SK-N-SH (cell line): ENCODE measurements around the gene ZDHHC5.

Experiments used
- JUND ChIP-seq: IDR thresholded peaks from 2 replicates; pipeline ENCODE4 v1.4.0; 2012
- NRF1 ChIP-seq: IDR thresholded peaks from 2 replicates; pipeline ENCODE4 v1.6.1; 2012; ENCODE audit warnings: low read depth, mild to moderate bottlenecking, low read length
- PBX3 ChIP-seq: IDR thresholded peaks from 2 replicates; pipeline ENCODE4; 2012
- SIN3A ChIP-seq: IDR thresholded peaks from 2 replicates; pipeline ENCODE4 v1.6.1; 2012; ENCODE audit warnings: low read depth, mild to moderate bottlenecking, low read length, moderate library complexity, borderline replicate concordance
- TAF1 ChIP-seq: IDR thresholded peaks from 2 replicates; pipeline ENCODE4 v1.6.1; 2012; ENCODE audit warnings: low read depth, mild to moderate bottlenecking, low read length, moderate library complexity, borderline replicate concordance
- TF ChIP-seq, protein P1 (sequence below): fragments of 150-350 bp; IDR thresholded peaks from 2 replicates; pipeline ENCODE4 v1.6.1; 2016; ENCODE audit warnings: mild to moderate bottlenecking, low read depth, low read length
- TF ChIP-seq, protein P2 (sequence below): fragments of 200-600 bp; sonication (generic); IDR thresholded peaks from 2 replicates; pipeline ENCODE4 v1.6.1; 2017; ENCODE audit warnings: antibody characterized with exemption, mild to moderate bottlenecking, moderate library complexity
- TF ChIP-seq, protein P3 (sequence below): fragments of 150-350 bp; IDR thresholded peaks from 2 replicates; pipeline ENCODE4 v1.6.1; 2017; ENCODE audit warnings: antibody characterized with exemption, low read length, low read depth, borderline replicate concordance

DNA sequence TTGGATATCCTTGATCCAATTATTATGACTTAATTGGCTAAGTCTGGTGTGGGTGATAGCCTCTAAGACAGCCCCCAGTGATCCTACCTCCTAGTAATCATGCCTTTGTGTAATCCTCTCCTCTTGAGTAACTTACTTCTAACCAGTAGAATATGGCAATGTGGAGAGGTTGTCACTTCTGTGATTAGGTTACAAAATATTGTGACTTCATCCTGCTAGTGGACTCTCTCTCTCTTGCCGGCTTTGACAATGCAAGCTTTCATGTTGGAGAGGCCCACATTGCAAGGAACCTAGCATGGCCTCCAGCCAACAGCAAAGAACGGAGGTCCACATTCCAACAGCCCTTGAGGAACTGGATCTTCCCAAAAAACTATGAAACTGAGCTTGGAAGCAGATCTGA is 37.7 kb upstream of the ZDHHC5 start:
- TF ChIP-seq, protein P1, sequence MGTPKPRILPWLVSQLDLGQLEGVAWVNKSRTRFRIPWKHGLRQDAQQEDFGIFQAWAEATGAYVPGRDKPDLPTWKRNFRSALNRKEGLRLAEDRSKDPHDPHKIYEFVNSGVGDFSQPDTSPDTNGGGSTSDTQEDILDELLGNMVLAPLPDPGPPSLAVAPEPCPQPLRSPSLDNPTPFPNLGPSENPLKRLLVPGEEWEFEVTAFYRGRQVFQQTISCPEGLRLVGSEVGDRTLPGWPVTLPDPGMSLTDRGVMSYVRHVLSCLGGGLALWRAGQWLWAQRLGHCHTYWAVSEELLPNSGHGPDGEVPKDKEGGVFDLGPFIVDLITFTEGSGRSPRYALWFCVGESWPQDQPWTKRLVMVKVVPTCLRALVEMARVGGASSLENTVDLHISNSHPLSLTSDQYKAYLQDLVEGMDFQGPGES, result no peak
- TF ChIP-seq, protein P2, sequence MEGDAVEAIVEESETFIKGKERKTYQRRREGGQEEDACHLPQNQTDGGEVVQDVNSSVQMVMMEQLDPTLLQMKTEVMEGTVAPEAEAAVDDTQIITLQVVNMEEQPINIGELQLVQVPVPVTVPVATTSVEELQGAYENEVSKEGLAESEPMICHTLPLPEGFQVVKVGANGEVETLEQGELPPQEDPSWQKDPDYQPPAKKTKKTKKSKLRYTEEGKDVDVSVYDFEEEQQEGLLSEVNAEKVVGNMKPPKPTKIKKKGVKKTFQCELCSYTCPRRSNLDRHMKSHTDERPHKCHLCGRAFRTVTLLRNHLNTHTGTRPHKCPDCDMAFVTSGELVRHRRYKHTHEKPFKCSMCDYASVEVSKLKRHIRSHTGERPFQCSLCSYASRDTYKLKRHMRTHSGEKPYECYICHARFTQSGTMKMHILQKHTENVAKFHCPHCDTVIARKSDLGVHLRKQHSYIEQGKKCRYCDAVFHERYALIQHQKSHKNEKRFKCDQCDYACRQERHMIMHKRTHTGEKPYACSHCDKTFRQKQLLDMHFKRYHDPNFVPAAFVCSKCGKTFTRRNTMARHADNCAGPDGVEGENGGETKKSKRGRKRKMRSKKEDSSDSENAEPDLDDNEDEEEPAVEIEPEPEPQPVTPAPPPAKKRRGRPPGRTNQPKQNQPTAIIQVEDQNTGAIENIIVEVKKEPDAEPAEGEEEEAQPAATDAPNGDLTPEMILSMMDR, result no peak
- TF ChIP-seq JUND, result no peak
- no peak for TF ChIP-seq TAF1
- TF ChIP-seq PBX3, result no peak
- no peak for TF ChIP-seq SIN3A
- TF ChIP-seq NRF1, result no peak
- TF ChIP-seq, protein P3, sequence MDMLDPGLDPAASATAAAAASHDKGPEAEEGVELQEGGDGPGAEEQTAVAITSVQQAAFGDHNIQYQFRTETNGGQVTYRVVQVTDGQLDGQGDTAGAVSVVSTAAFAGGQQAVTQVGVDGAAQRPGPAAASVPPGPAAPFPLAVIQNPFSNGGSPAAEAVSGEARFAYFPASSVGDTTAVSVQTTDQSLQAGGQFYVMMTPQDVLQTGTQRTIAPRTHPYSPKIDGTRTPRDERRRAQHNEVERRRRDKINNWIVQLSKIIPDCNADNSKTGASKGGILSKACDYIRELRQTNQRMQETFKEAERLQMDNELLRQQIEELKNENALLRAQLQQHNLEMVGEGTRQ, result no peak
